ENCODE measurements around the gene SKAP2. TPM values are rescaled to one million over a fixed set of nuclear protein-coding genes. Genes with fewer than 3 reads are reported as not detected.

SKAP2 gene
- total RNA-seq, 1 experiment from 2014 or later: 30.7 TPM

GRCh38 chr7:26662646-26663045, 201.7 kb downstream of the SKAP2 start:
- no TSS peak for BruUV-seq (replicated peaks)
- Histone ChIP-seq H4K20me1 (ENCODE audit: insufficient read depth) (no peaks in the 10 kb centered on the region), H3K4me1 (ENCODE audit: control insufficient read depth in 1 of 2, insufficient read depth in 2 of 2, low read length in 2 of 2) (0 out of 4 replicates have a peak, but pooled peaks cover 0 to under 1% of the 10 kb centered on the region in 2 experiments), H3K9ac (ENCODE audit: low read length) (no peak overlapping the region), H3K79me2 (ENCODE audit: insufficient read depth, low read length) (no peaks in the 10 kb centered on the region), H2AFZ (ENCODE audit: low read depth, low read length, poor library complexity, severe bottlenecking) (no peak overlapping the region), H3K4me2 (ENCODE audit: low read length) (no peak overlapping the region), H3K27ac (ENCODE audit: low read depth, low read length) (no peak overlapping the region), H3K9me3 (ENCODE audit: control insufficient read depth in 1 of 2, insufficient read depth in 1 of 2, low read depth in 1 of 2, low read length in 2 of 2) (no peaks in the 10 kb centered on the region), H3K9me2 (ENCODE audit: insufficient read depth) (no peaks in the 10 kb centered on the region), H3K27me3 (ENCODE audit: insufficient read depth, low read length) (no peaks in the 10 kb centered on the region), H3K36me3 (ENCODE audit: control insufficient read depth in 1 of 2, insufficient read depth in 2 of 2, low read length in 2 of 2) (no peaks in the 10 kb centered on the region), H3K4me3 (replicated peaks in 1 of 2; ENCODE audit: low read depth in 1 of 2, low read length in 2 of 2) (no peak overlapping the region)
- DNase-seq (ENCODE audit: low read depth, low spot score) (no peak), ATAC-seq (no peak)
- no peak for TF ChIP-seq MAX (IDR thresholded peaks at IDR 0.05)
- TF ChIP-seq RAD21 (IDR thresholded peaks at IDR 0.05; ENCODE audit: low read depth): no peak
- TF ChIP-seq CBX3 (IDR thresholded peaks at IDR 0.05; ENCODE audit: low read depth): no peak
- ChIA-PET RAD21 (ENCODE audit: low non-redundant PET in 1 of 2, low total read pairs in 2 of 2, uncharacterized antibody in 2 of 2, unreplicated experiment in 2 of 2) (no interaction called here), POLR2A (no interaction called here), CTCF (interaction anchor here (4.2 to 8.0 kb wide), 2 partner anchors 293 to 294 kb away, joined by 26 to 232 read pairs; no protein-coding TSS in a partner anchor)
- intact Hi-C loops (cut with micrococcal nuclease): loop anchor here (10.0 kb wide), 1 partner anchor 388 kb away; no protein-coding TSS in a partner anchor

- POLR2A ChIA-PET: no interaction called here
- intact Hi-C loops (cut with micrococcal nuclease): no loop called here
- Histone ChIP-seq H3K27ac (ENCODE audit: low read depth, low read length) (no peak overlapping the region), H3K4me2 (ENCODE audit: low read length) (no peak overlapping the region), H3K9me3 (ENCODE audit: control insufficient read depth in 1 of 2, insufficient read depth in 1 of 2, low read depth in 1 of 2, low read length in 2 of 2) (no peaks in the 10 kb centered on the region), H2AFZ (ENCODE audit: low read depth, low read length, poor library complexity, severe bottlenecking) (no peak overlapping the region), H3K36me3 (ENCODE audit: control insufficient read depth in 1 of 2, insufficient read depth in 2 of 2, low read length in 2 of 2) (no peaks in the 10 kb centered on the region), H3K27me3 (ENCODE audit: insufficient read depth, low read length) (0 out of 2 replicates have a peak, but pooled peaks cover 4% of the 10 kb centered on the region), H3K9me2 (ENCODE audit: insufficient read depth) (no peaks in the 10 kb centered on the region), H3K79me2 (ENCODE audit: insufficient read depth, low read length) (no peaks in the 10 kb centered on the region), H4K20me1 (ENCODE audit: insufficient read depth) (no peaks in the 10 kb centered on the region), H3K4me1 (ENCODE audit: control insufficient read depth in 1 of 2, insufficient read depth in 2 of 2, low read length in 2 of 2) (no peaks in the 10 kb centered on the region; a peak in 1 of 4 replicates), H3K9ac (ENCODE audit: low read length) (no peak overlapping the region), H3K4me3 (replicated peaks in 1 of 2; ENCODE audit: low read depth in 1 of 2, low read length in 2 of 2) (no peak overlapping the region)
- ATAC-seq: no peak
- no peak for DNase-seq (ENCODE audit: low read depth, low spot score)
- RAD21 ChIA-PET (ENCODE audit: low non-redundant PET in 1 of 2, low total read pairs in 2 of 2, uncharacterized antibody in 2 of 2, unreplicated experiment in 2 of 2): no interaction called here
- CTCF ChIA-PET: interaction anchor here (4.2 kb wide), 1 partner anchor 290 kb away, joined by 26 read pairs; no protein-coding TSS in a partner anchor
- TF ChIP-seq REST (IDR thresholded peaks at IDR 0.05; ENCODE audit: low read depth) (no peak), ATF3 (IDR thresholded peaks at IDR 0.05) (no peak), YY1 (IDR thresholded peaks at IDR 0.05; ENCODE audit: extremely low read depth, insufficient replicate concordance, low read depth, low read length) (no peak), SRF (IDR thresholded peaks at IDR 0.05; ENCODE audit: low read depth) (no peak), POLR2A (IDR thresholded peaks at IDR 0.05; ENCODE audit: borderline replicate concordance, extremely low read depth, insufficient read depth, insufficient read length) (no peak), ZFX (IDR thresholded peaks at IDR 0.05) (no peak), ELF1 (IDR thresholded peaks at IDR 0.05; ENCODE audit: borderline replicate concordance, low read depth) (no peak), JUND (IDR thresholded peaks at IDR 0.05) (no peak), POLR2AphosphoS5 (IDR thresholded peaks at IDR 0.05; ENCODE audit: low read depth, low read length) (no peak), EGR1 (IDR thresholded peaks at IDR 0.05; ENCODE audit: low read depth) (no peak), EZH2phosphoT487 (IDR thresholded peaks at IDR 0.05; ENCODE audit: borderline replicate concordance) (no peak), RAD21 (IDR thresholded peaks at IDR 0.05; ENCODE audit: low read depth) (no peak), SIN3A (IDR thresholded peaks at IDR 0.05; ENCODE audit: low read depth) (no peak)
- BruUV-seq (replicated peaks): no TSS peak
Measured at GRCh38 chr7:26659121-26659520, 205.3 kb downstream of the SKAP2 start.
